H1 (cell line): ENCODE results near the gene TIMM10B. TPM values are rescaled to one million over a fixed set of nuclear protein-coding genes. Genes with fewer than 3 reads are reported as not detected.
A peak's percentile ranks its signal among the peaks of the same experiment; 100 is the strongest.

ENCODE experiments used
- BACH1 ChIP-seq: IDR thresholded peaks from 2 replicates; pipeline ENCODE4 v1.6.1; 2012; ENCODE audit warnings: low read length, improper control_type of control experiment
- CHD2 ChIP-seq: IDR thresholded peaks from 2 replicates; pipeline ENCODE4 v1.6.1; 2012; ENCODE audit warnings: low read length, improper control_type of control experiment
- CHD7 ChIP-seq: fragments of 300-600 bp; sonication (generic); IDR thresholded peaks from 2 replicates; pipeline ENCODE4 v1.7.1; 2012; ENCODE audit warnings: low read length, moderate library complexity, mild to moderate bottlenecking, inconsistent platforms; ENCODE audit not compliant: insufficient replicate concordance
- CTCF ChIP-seq, 3 experiments: IDR thresholded peaks; 1 replicate in 2 of 3; 2 replicates in 1 of 3; pipeline versions ENCODE4 v1.5.1 to v1.6.1; 2011; ENCODE audit warnings: low read length in 3 of 3, mild to moderate bottlenecking in 3 of 3, inconsistent platforms in 2 of 3, low read depth in 1 of 3, moderate library complexity in 1 of 3; ENCODE audit not compliant: insufficient read depth in 1 of 3; ENCODE audit errors: control extremely low read depth in 1 of 3
- SIX5 ChIP-seq: IDR thresholded peaks from 2 replicates; pipeline ENCODE4 v1.6.1; 2011; ENCODE audit warnings: mild to moderate bottlenecking, low read depth, low read length
- TAF7 ChIP-seq: optimal IDR thresholded peaks from 2 replicates; pipeline ENCODE3; 2011; ENCODE audit warnings: low read depth, mild to moderate bottlenecking, inconsistent platforms, low read length, moderate library complexity, borderline replicate concordance
- TEAD4 ChIP-seq: IDR thresholded peaks from 2 replicates; pipeline ENCODE4 v1.6.1; 2012; ENCODE audit warnings: low read depth, low read length, inconsistent platforms, mixed read lengths
- polyA plus RNA-seq, 7 experiments: library from polyadenylated mRNA; depleted of rRNA in 3 of 7; stranded (reverse) in 5 of 7; unstranded in 2 of 7; fragments of >200 nt in 5 of 7; fragments of 200-250 nt in 2 of 7; gene quantifications; 1 replicate in 5 of 7; 2 replicates in 1 of 7; 4 replicates in 1 of 7; pipeline versions ENCODE4 v1.2.1 to v1.2.3, GENCODE V29; 2011 to 2013; ENCODE audit warnings: missing spikeins in 2 of 7, mixed read lengths in 2 of 7
- total RNA-seq: library from RNA; stranded (reverse); fragmentation: NEBNext Ultra II Directional; extraction: Animal tissue kit (Norgen Biotek cat#: 25700); gene quantifications from 2 replicates; pipeline ENCODE4 v1.2.1, GENCODE V29; 2021
- TF ChIP-seq, protein P1 (sequence below): IDR thresholded peaks from 2 replicates; pipeline ENCODE4 v1.6.1; 2012; ENCODE audit warnings: inconsistent platforms

TIMM10B gene
- total and polyA plus RNA-seq, 2 of the 8 experiments (the other 6 are each of a cell fraction or from before 2014, with no cell fraction given), result 38.2 to 47.8 TPM

GRCh38 chr11:6438979-6439571, 42.2 kb upstream of the TIMM10B start (continued):
- TF ChIP-seq CHD7 (no peak), BACH1 (no peak), CHD2 (no peak), TAF7 (no peak), CTCF (IDR thresholded peaks at IDR 0.05; ENCODE audit: control extremely low read depth in 1 of 3, insufficient read depth in 1 of 3, low read depth in 1 of 3, low read length in 3 of 3) (peak; percentile 71 to 94 (median 86)), TEAD4 (peak; percentile 42; the same call in 1 of the 2 replicates), SIX5 (no peak)
- TF ChIP-seq, protein P1, sequence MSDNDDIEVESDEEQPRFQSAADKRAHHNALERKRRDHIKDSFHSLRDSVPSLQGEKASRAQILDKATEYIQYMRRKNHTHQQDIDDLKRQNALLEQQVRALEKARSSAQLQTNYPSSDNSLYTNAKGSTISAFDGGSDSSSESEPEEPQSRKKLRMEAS, result peak; percentile 80
